Naive thymus-derived CD4-positive, alpha-beta T cell (primary cell): ENCODE measurements around the gene SPON2. TPM values are rescaled to one million over a fixed set of nuclear protein-coding genes. Genes with fewer than 3 reads are reported as not detected.

Experiments used
- ATAC-seq: fragments of 150-1000 bp; cut with Tn5 transposase; 2 replicates; pipeline ENCODE4 v1.10.0; 2021; ENCODE audit warnings: mild to moderate bottlenecking, moderate library complexity
- CTCF ChIA-PET: fragments of 350-600 bp; sonication (Branson Sonifier 250); formaldehyde crosslinking; loops from one replicate; lab custom pipeline; 2021; ENCODE audit warnings: antibody characterized with exemption; lab: Charles Lee
- POLR2A ChIA-PET: fragments of 350-600 bp; sonication (Branson Sonifier 250); formaldehyde crosslinking; loops from one replicate; lab custom pipeline; 2021; ENCODE audit warnings: antibody characterized with exemption, inconsistent platforms; lab: Charles Lee
- DNase-seq, 9 donors: peaks; one replicate each; pipeline versions ENCODE4 v3.0.0 to v3.0.0-alpha.2; 2020 to 2022; ENCODE audit warnings: mixed read lengths in 1 of 9
- H3K27ac ChIP-seq: one replicate; pipeline ENCODE4 v1.7.0; 2013; ENCODE audit warnings: mild to moderate bottlenecking, low read depth, low read length, moderate library complexity
- H3K27me3 ChIP-seq, 2 donors: one replicate each; pipeline ENCODE4 v1.7.0; 2013; ENCODE audit warnings: low read length in 2 of 2, mild to moderate bottlenecking in 2 of 2, moderate library complexity in 2 of 2; ENCODE audit not compliant: control insufficient read depth in 2 of 2, insufficient read depth in 2 of 2
- H3K36me3 ChIP-seq, 3 experiments: 1 replicate in 2 of 3; 2 replicates in 1 of 3; pipeline ENCODE4 v1.7.0; 2013; ENCODE audit warnings: low read length in 3 of 3, mild to moderate bottlenecking in 3 of 3, moderate library complexity in 1 of 3; ENCODE audit not compliant: insufficient read depth in 3 of 3, control insufficient read depth in 2 of 3
- H3K4me1 ChIP-seq, 2 donors: one replicate each; pipeline ENCODE4 v1.7.0; 2013; ENCODE audit warnings: low read length in 2 of 2, mild to moderate bottlenecking in 2 of 2, moderate library complexity in 1 of 2; ENCODE audit not compliant: control insufficient read depth in 2 of 2, insufficient read depth in 2 of 2
- H3K4me3 ChIP-seq: 2 replicates; pipeline ENCODE4 v1.7.0; 2013; ENCODE audit warnings: mild to moderate bottlenecking, low read length
- H3K9me3 ChIP-seq, 3 experiments: 1 replicate in 2 of 3; 2 replicates in 1 of 3; pipeline ENCODE4 v1.7.0; 2013; ENCODE audit warnings: low read length in 3 of 3; ENCODE audit not compliant: control insufficient read depth in 2 of 3
- H3K27ac Mint-ChIP-seq, 9 donors: one replicate each; pipeline ENCODE4 v1.8.0; 2020 to 2022; ENCODE audit warnings: mixed read lengths in 9 of 9, mild to moderate bottlenecking in 8 of 9, moderate library complexity in 5 of 9, inconsistent platforms in 2 of 9
- H3K27me3 Mint-ChIP-seq, 5 donors: one replicate each; pipeline ENCODE4 v1.8.0; 2021 to 2022; ENCODE audit warnings: mixed read lengths in 5 of 5, mild to moderate bottlenecking in 1 of 5
- H3K36me3 Mint-ChIP-seq, 5 donors: one replicate each; pipeline ENCODE4 v1.8.0; 2020 to 2022; ENCODE audit warnings: mixed read lengths in 5 of 5, mild to moderate bottlenecking in 3 of 5, inconsistent platforms in 1 of 5
- H3K4me1 Mint-ChIP-seq, 7 donors: one replicate each; pipeline ENCODE4 v1.8.0; 2020 to 2022; ENCODE audit warnings: mixed read lengths in 7 of 7, mild to moderate bottlenecking in 3 of 7, inconsistent platforms in 1 of 7
- H3K4me3 Mint-ChIP-seq, 10 donors: one replicate each; pipeline ENCODE4 v1.8.0; 2020 to 2022; ENCODE audit warnings: mild to moderate bottlenecking in 10 of 10, mixed read lengths in 10 of 10, moderate library complexity in 6 of 10, inconsistent platforms in 2 of 10
- H3K9me3 Mint-ChIP-seq, 11 donors: one replicate each; pipeline ENCODE4 v1.8.0; 2020 to 2022; ENCODE audit warnings: mixed read lengths in 11 of 11, mild to moderate bottlenecking in 4 of 11, inconsistent platforms in 1 of 11, moderate library complexity in 1 of 11
- intact Hi-C, 2 donors: fragments of 100-400 bp; cut with micrococcal nuclease; formaldehyde crosslinking; loops; one replicate each; pipeline ENCODE4 v1.15.1; 2023
- polyA plus RNA-seq, 2 donors: library from polyadenylated mRNA; unstranded; fragments of 300-500 nt; fragmentation: Illumina TruSeq; gene quantifications; one replicate each; pipeline ENCODE4 v1.2.3, GENCODE V29; 2021
- total RNA-seq, 6 experiments: library from RNA in 5 of 6; stranded (reverse) in 5 of 6; gene quantifications; 1 replicate in 5 of 6; 2 replicates in 1 of 6; pipeline ENCODE4 v1.2.3 and lab custom pipeline; 2021 to 2026

SPON2 gene
- total and polyA plus RNA-seq, 7 experiments from 2014 or later = 2.8 to 79.1 (median 6.5) TPM

DNA sequence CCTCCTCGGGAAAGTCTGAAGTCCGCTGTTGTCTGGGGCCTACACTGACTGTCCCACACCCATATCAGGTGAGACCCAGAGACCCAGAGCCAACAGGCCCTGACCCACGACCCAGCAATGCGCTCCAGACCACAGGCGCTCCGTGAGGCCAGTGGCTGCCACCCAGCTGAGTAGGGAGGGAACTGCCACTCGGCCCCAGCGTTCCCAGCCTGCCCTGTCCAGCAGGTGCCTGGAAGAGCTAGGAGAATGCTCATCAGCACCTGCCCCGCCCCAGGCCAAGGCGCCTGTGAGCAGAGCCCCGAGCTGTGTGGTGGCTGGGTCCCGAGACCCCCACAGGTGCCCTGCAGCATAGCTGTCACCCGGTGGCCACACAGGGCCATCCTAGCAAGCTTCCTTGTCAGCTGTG is 2.7 kb downstream of the SPON2 start:
- Histone ChIP-seq H3K27ac (no peak overlapping the region), H3K4me1 (peaks cover 3 to 22% of the 10 kb centered on the region in 2 donors), H3K4me3 (no peak overlapping the region), H3K36me3 (no peaks in the 10 kb centered on the region), H3K9me3 (no peaks in the 10 kb centered on the region), H3K27me3 (peaks cover 0 to 11% of the 10 kb centered on the region in 2 donors)
- intact Hi-C loops = no loop called here
- ATAC-seq = no peak
- no peak for DNase-seq
- ChIA-PET CTCF (no interaction called here), POLR2A (no interaction called here)
- peak overlapping the region in 2 of 10 donors; percentile 49 to 84 for H3K4me3 Mint-ChIP-seq
- no peaks in the 10 kb centered on the region for H3K36me3 Mint-ChIP-seq
- H3K4me1 Mint-ChIP-seq = peaks cover 8 to 26% (median 17%) of the 10 kb centered on the region in 7 donors
- H3K27ac Mint-ChIP-seq = no peak overlapping the region
- H3K9me3 Mint-ChIP-seq = no peaks in the 10 kb centered on the region
- H3K27me3 Mint-ChIP-seq = peaks cover 0 to 31% (median 6%) of the 10 kb centered on the region in 5 donors

DNA sequence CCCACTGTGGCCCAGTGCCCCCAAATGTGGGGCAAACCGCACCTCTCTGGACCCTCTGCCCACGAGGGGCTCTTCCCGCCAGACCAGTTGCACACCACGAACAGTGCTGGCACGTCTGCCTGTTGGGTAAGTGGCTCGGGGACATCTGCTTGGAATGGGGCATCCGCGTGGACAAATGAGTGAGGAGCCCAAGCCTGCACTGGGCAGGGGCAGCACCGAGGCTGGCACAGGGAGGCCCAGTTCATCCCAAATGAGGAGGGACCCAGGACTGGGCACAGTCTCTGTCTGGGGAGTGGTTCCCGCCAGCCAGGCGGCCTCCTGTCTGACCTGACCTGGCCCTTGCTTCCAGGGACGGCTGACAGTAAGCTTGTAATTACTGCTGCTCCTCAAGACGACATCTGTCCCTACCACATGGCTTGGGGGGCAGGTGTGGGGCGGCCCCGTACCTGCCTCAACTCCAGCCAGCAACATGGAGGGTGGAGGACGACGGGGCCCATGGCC is 3.2 kb downstream of the SPON2 start:
- Mint-ChIP-seq H3K4me3 (peak overlapping the region in 9 of 10 donors; percentile 27 to 84 (median 44)), H3K27ac (peak overlapping the region in 2 of 9 donors; percentile 51 to 84), H3K27me3 (peaks cover 0 to 31% (median 6%) of the 10 kb centered on the region in 5 donors), H3K36me3 (no peaks in the 10 kb centered on the region), H3K4me1 (peaks cover 8 to 26% (median 17%) of the 10 kb centered on the region in 7 donors), H3K9me3 (no peaks in the 10 kb centered on the region)
- H3K9me3 ChIP-seq = no peaks in the 10 kb centered on the region
- H3K4me1 ChIP-seq = peaks cover 3 to 22% of the 10 kb centered on the region in 2 donors
- H3K4me3 ChIP-seq = no peak overlapping the region
- no peak overlapping the region for H3K27ac ChIP-seq
- no peak for ATAC-seq
- peaks cover 0 to 11% of the 10 kb centered on the region in 2 donors for H3K27me3 ChIP-seq
- no peak for DNase-seq
- CTCF ChIA-PET = interaction anchor here (0.8 to 4.2 kb wide), 4 partner anchors 32 to 99 kb away, joined by 3 to 43 read pairs (median 6); no protein-coding TSS in a partner anchor
- POLR2A ChIA-PET = no interaction called here
- intact Hi-C loops = no loop called here
- no peaks in the 10 kb centered on the region for H3K36me3 ChIP-seq

DNA sequence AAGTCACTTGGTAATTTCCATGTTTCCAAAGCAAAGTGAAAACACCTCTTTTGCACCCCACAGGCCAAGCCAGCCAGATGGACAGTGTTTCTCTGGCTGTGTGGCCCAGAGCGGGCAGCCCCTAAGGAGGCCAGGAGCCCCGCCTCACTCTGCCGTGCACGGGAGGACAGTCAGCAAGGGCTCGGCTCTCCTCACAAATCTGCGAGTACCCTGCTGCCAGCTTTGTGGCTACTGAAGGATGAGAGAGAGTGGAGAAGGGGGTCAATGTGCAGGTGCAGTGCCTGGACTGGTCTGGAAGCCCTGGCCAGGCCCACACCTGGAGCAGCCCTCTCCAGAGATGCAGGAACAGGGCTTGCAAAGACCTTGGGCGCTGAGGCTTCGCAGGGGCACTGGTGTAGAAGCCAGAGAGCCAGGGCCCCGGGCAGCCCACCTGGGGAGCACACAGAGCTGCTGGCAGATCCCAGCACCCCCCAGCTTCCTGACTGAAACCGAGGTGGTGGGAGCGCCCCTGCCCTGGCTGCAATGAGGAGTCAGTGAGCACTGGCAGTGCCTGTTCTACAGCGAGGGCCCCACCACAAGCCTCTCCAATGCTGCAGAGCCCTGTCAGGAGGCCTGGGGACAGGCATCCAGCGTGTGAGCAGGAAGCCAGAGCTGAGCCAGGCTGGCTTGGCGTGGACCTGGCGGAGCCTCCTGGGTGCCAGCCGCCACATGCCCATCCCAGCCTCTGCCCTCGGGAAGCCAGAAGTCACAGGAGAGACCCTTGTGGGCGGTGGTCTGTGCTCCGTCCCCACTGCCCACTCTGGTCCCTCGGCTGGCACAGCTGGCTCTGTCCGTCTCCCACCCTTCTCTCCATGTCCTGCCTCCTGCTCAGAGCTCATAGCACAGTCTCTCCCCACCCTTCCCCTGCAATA is 3.9 kb downstream of the SPON2 start:
- H3K9me3 ChIP-seq = no peaks in the 10 kb centered on the region
- peaks cover 0 to 11% of the 10 kb centered on the region in 2 donors for H3K27me3 ChIP-seq
- ChIA-PET CTCF (interaction anchor here (0.7 to 4.2 kb wide), 12 partner anchors 10 to 437 kb away, joined by 3 to 43 read pairs (median 6); no protein-coding TSS in a partner anchor), POLR2A (interaction anchor here (0.9 to 3.5 kb wide), 6 partner anchors 33 to 180 kb away, joined by 3 to 13 read pairs (median 4); partner anchors contain the start of gene CTBP1)
- Mint-ChIP-seq H3K9me3 (no peaks in the 10 kb centered on the region), H3K4me3 (peak overlapping the region; percentile 37 to 90 (median 87)), H3K27me3 (peaks cover 0 to 25% (median 6%) of the 10 kb centered on the region in 5 donors), H3K4me1 (peaks cover 8 to 22% (median 15%) of the 10 kb centered on the region in 7 donors), H3K27ac (peak overlapping the region in 4 of 9 donors; percentile 51 to 86 (median 81)), H3K36me3 (no peaks in the 10 kb centered on the region)
- peaks cover 3 to 20% of the 10 kb centered on the region in 2 donors for H3K4me1 ChIP-seq
- H3K4me3 ChIP-seq = peak overlapping the region; percentile 90
- ATAC-seq = no peak
- H3K27ac ChIP-seq = peak overlapping the region; percentile 74
- H3K36me3 ChIP-seq = no peaks in the 10 kb centered on the region
- DNase-seq = no peak
- intact Hi-C loops = no loop called here

DNA sequence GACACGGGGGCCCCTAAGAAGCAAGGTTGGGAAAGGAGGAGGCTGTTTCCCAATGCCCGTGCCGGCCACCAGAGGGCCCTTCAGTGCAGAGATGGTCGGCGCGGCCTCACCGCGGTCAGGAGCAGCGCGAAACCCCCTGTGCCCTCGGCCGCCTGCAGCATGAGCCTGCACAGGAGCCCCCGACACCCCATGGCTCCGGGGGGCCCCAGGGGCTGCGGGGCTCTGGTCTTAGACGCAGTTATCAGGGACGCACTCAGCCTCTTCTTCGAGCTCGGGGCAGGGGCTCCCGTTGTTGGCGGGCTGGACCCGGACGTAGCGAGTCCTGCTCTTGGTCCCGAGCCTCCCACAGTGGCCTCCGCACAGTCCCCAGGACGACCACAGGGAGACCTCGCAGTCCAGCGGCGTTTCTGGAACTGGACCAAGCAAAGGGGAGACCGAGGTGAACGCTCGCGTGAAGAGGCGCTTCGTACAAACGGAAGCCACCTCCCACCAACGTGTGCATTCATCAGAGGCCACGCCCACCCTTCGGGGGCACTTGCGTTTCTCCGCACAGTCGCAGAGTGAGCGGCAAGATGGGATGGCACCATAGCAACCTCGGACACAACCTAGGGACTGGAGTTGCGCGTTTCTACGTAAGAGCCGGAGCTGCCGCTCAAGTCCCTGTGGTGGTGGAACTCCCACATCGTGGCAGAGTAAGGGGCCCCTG is 5.0 kb downstream of the SPON2 start:
- CTCF ChIA-PET = interaction anchor here (0.6 to 4.2 kb wide), 11 partner anchors 9 to 503 kb away, joined by 3 to 43 read pairs (median 6); no protein-coding TSS in a partner anchor
- Mint-ChIP-seq H3K27ac (peak overlapping the region in 8 of 9 donors; percentile 51 to 86 (median 70)), H3K9me3 (no peaks in the 10 kb centered on the region), H3K4me1 (peaks cover 8 to 26% (median 18%) of the 10 kb centered on the region in 7 donors), H3K27me3 (peaks cover 0 to 21% (median 6%) of the 10 kb centered on the region in 5 donors), H3K4me3 (peak overlapping the region; percentile 82 to 90 (median 87)), H3K36me3 (no peaks in the 10 kb centered on the region)
- ATAC-seq (peak; percentile 92), DNase-seq (peak; percentile 74 to 89 (median 82))
- intact Hi-C loops = loop anchor here (1.0 to 2.0 kb wide), 12 partner anchors 19 to 438 kb away; partner anchors contain the start of genes MAEA (in 2 of the 2) and UVSSA (in 1 of the 2)
- peaks cover 3 to 17% of the 10 kb centered on the region in 2 donors for H3K4me1 ChIP-seq
- POLR2A ChIA-PET = interaction anchor here (0.7 to 3.5 kb wide), 7 partner anchors 34 to 181 kb away, joined by 3 to 13 read pairs (median 5); partner anchors contain the start of gene CTBP1
- no peaks in the 10 kb centered on the region for H3K36me3 ChIP-seq
- H3K27me3 ChIP-seq = peaks cover 0 to 9% of the 10 kb centered on the region in 2 donors
- H3K9me3 ChIP-seq = no peaks in the 10 kb centered on the region
- H3K27ac ChIP-seq = peak overlapping the region; percentile 74
- H3K4me3 ChIP-seq = peak overlapping the region; percentile 90

DNA sequence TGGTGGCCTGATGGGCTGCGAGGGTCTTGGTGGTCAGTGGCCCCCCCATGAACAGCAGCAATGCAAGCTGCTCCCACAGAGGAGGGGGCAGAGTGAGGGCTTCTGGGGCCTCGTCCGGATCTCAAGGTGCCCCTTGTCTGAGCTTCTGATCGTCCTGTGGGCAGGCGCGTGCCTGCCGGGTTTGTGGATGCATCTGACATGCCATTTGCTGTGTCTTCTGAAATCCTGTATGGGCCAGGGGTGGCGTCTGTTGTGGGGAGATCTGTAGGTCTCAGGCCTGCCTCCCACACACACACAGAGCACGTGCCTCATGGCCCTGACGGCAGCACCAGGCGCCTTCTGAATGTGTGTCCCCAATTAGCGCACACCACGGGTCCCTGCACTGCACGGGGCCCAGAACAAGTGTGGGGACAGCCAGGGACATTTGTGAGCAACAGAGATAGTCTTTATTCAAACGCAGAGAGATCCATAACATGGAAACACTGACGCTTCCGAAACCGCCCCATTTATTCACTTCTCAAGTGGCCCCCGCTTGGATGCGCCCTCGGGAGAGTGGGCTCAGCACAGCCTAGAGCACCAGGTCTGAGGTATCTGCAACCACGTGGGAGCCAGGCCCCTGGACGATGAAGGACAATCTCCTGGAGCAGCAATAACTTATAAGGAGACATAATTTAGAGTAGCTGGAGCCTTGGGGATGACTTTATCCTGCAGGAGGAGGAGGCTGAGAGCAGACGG is 5.7 kb downstream of the SPON2 start:
- Histone ChIP-seq H3K4me1 (peaks cover 3 to 17% of the 10 kb centered on the region in 2 donors), H3K36me3 (no peaks in the 10 kb centered on the region)
- H3K4me3 Mint-ChIP-seq = peak overlapping the region; percentile 82 to 90 (median 87)

More for the DNA sequence above, 5.7 kb downstream of the SPON2 start:
- no peak for ATAC-seq
- peaks cover 0 to 21% (median 4%) of the 10 kb centered on the region in 5 donors for H3K27me3 Mint-ChIP-seq
- peak overlapping the region in 8 of 9 donors; percentile 48 to 86 (median 62) for H3K27ac Mint-ChIP-seq
- CTCF ChIA-PET = interaction anchor here (0.6 to 4.2 kb wide), 8 partner anchors 8 to 504 kb away, joined by 3 to 43 read pairs (median 6); no protein-coding TSS in a partner anchor
- Histone ChIP-seq H3K27me3 (peaks cover 0 to 5% of the 10 kb centered on the region in 2 donors), H3K4me3 (peak overlapping the region; percentile 90), H3K9me3 (no peaks in the 10 kb centered on the region), H3K27ac (peak overlapping the region; percentile 74)
- peaks cover 8 to 26% (median 18%) of the 10 kb centered on the region in 7 donors for H3K4me1 Mint-ChIP-seq
- H3K36me3 Mint-ChIP-seq = no peaks in the 10 kb centered on the region
- H3K9me3 Mint-ChIP-seq = no peaks in the 10 kb centered on the region
- intact Hi-C loops = loop anchor here (1.0 to 2.0 kb wide), 12 partner anchors 20 to 439 kb away; partner anchors contain the start of genes MAEA (in 2 of the 2) and UVSSA (in 1 of the 2)
- no peak for DNase-seq
- POLR2A ChIA-PET = interaction anchor here (0.6 to 3.5 kb wide), 6 partner anchors 30 to 181 kb away, joined by 3 to 13 read pairs (median 6); partner anchors contain the start of gene CTBP1
